GM23338 (cell line): Measurements from ENCODE around the gene SMG9.

ENCODE experiments used
- CREB1 ChIP-seq: fragments of 250-450 bp; sonication (Bioruptor Pico); IDR thresholded peaks from 2 replicates; pipeline ENCODE4 v1.5.0; 2020; ENCODE audit warnings: low read depth, mild to moderate bottlenecking, moderate library complexity
- EZH2 ChIP-seq: fragments of 200-600 bp; sonication (generic); IDR thresholded peaks from one replicate; pipeline ENCODE4 v1.8.0; 2017; ENCODE audit warnings: antibody characterized with exemption, mild to moderate bottlenecking, low read depth; ENCODE audit not compliant: unreplicated experiment
- EZH2phosphoT487 ChIP-seq: fragments of 200-600 bp; sonication (generic); IDR thresholded peaks from one replicate; pipeline ENCODE4 v1.8.1; 2018; ENCODE audit warnings: antibody characterized with exemption; ENCODE audit not compliant: unreplicated experiment
- JUNB ChIP-seq: IDR thresholded peaks from one replicate; pipeline ENCODE4 v1.6.1; 2016; ENCODE audit warnings: antibody characterized with exemption; ENCODE audit not compliant: unreplicated experiment
- NANOG ChIP-seq: IDR thresholded peaks from 2 replicates; pipeline ENCODE4 v1.6.1; 2016; ENCODE audit warnings: antibody characterized with exemption, borderline replicate concordance
- POLR2AphosphoS5 ChIP-seq: IDR thresholded peaks from 2 replicates; pipeline ENCODE4 v1.6.1; 2016; ENCODE audit warnings: antibody characterized with exemption, low read depth
- STAT1 ChIP-seq: IDR thresholded peaks from one replicate; pipeline ENCODE4 v1.6.1; 2016; ENCODE audit warnings: antibody characterized with exemption; ENCODE audit not compliant: unreplicated experiment
- ZNF114 ChIP-seq: fragments of 250-450 bp; sonication (Bioruptor Pico); IDR thresholded peaks from 2 replicates; pipeline ENCODE4 v1.5.0; 2020; ENCODE audit warnings: mild to moderate bottlenecking, moderate library complexity
- ZNF331 ChIP-seq: fragments of 250-450 bp; sonication (Bioruptor Pico); IDR thresholded peaks from 2 replicates; pipeline ENCODE4 v1.5.0; 2020; ENCODE audit warnings: low read depth, mild to moderate bottlenecking, moderate library complexity
- TF ChIP-seq, protein P1 (sequence below), 2 experiments: fragments of 200-600 bp in 1 of 2; sonication (generic) in 1 of 2; conservative IDR thresholded peaks; 2 replicates each; pipeline versions ENCODE4 v1.5.1 to v1.6.1; 2016 to 2017; ENCODE audit warnings: antibody characterized with exemption in 2 of 2, low read depth in 2 of 2, mild to moderate bottlenecking in 2 of 2, moderate library complexity in 1 of 2
- TF ChIP-seq, protein P2 (sequence below): IDR thresholded peaks from 2 replicates; pipeline ENCODE4 v1.6.1; 2016; ENCODE audit warnings: antibody characterized with exemption
- TF ChIP-seq, protein P3 (sequence below): IDR thresholded peaks from one replicate; pipeline ENCODE4 v1.6.1; 2018; ENCODE audit warnings: antibody characterized with exemption; ENCODE audit not compliant: unreplicated experiment
- TF ChIP-seq, protein P4 (sequence below): fragments of 250-450 bp; sonication (Bioruptor Pico); IDR thresholded peaks from 2 replicates; pipeline ENCODE4 v1.5.0; 2020; ENCODE audit warnings: mild to moderate bottlenecking, moderate library complexity

DNA sequence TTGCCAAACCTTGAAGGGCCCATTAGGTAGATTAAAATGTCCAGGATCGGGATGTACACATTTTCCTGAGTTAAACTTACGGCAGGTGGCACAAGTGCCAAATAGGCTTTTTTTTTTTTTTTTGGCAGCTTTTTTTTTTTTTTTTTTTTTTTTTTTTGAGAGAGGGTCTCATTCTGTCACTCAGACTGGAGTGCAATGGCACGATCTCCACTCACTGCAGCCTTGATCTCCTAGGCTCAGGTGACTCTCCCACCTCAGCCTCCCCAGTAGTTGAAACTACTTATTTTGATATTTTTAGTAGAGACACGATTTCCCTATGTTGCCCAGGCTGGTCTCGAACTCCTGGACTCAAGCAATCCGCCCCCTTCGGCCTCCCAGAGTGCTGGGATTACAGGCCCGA, 29.9 kb downstream of the SMG9 start:
- no peak for TF ChIP-seq EZH2
- TF ChIP-seq, protein P1, sequence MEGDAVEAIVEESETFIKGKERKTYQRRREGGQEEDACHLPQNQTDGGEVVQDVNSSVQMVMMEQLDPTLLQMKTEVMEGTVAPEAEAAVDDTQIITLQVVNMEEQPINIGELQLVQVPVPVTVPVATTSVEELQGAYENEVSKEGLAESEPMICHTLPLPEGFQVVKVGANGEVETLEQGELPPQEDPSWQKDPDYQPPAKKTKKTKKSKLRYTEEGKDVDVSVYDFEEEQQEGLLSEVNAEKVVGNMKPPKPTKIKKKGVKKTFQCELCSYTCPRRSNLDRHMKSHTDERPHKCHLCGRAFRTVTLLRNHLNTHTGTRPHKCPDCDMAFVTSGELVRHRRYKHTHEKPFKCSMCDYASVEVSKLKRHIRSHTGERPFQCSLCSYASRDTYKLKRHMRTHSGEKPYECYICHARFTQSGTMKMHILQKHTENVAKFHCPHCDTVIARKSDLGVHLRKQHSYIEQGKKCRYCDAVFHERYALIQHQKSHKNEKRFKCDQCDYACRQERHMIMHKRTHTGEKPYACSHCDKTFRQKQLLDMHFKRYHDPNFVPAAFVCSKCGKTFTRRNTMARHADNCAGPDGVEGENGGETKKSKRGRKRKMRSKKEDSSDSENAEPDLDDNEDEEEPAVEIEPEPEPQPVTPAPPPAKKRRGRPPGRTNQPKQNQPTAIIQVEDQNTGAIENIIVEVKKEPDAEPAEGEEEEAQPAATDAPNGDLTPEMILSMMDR (conservative IDR thresholded peaks at IDR 0.05; ENCODE audit: low read depth in 2 of 2): no peak
- TF ChIP-seq EZH2phosphoT487: no peak
- no peak for TF ChIP-seq ZNF114 (CRISPR knock-in tag)
- no peak for TF ChIP-seq POLR2AphosphoS5
- TF ChIP-seq, protein P2, sequence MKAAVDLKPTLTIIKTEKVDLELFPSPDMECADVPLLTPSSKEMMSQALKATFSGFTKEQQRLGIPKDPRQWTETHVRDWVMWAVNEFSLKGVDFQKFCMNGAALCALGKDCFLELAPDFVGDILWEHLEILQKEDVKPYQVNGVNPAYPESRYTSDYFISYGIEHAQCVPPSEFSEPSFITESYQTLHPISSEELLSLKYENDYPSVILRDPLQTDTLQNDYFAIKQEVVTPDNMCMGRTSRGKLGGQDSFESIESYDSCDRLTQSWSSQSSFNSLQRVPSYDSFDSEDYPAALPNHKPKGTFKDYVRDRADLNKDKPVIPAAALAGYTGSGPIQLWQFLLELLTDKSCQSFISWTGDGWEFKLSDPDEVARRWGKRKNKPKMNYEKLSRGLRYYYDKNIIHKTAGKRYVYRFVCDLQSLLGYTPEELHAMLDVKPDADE: no peak
- TF ChIP-seq JUNB: no peak
- TF ChIP-seq, protein P3, sequence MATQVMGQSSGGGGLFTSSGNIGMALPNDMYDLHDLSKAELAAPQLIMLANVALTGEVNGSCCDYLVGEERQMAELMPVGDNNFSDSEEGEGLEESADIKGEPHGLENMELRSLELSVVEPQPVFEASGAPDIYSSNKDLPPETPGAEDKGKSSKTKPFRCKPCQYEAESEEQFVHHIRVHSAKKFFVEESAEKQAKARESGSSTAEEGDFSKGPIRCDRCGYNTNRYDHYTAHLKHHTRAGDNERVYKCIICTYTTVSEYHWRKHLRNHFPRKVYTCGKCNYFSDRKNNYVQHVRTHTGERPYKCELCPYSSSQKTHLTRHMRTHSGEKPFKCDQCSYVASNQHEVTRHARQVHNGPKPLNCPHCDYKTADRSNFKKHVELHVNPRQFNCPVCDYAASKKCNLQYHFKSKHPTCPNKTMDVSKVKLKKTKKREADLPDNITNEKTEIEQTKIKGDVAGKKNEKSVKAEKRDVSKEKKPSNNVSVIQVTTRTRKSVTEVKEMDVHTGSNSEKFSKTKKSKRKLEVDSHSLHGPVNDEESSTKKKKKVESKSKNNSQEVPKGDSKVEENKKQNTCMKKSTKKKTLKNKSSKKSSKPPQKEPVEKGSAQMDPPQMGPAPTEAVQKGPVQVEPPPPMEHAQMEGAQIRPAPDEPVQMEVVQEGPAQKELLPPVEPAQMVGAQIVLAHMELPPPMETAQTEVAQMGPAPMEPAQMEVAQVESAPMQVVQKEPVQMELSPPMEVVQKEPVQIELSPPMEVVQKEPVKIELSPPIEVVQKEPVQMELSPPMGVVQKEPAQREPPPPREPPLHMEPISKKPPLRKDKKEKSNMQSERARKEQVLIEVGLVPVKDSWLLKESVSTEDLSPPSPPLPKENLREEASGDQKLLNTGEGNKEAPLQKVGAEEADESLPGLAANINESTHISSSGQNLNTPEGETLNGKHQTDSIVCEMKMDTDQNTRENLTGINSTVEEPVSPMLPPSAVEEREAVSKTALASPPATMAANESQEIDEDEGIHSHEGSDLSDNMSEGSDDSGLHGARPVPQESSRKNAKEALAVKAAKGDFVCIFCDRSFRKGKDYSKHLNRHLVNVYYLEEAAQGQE: no peak
- no peak for TF ChIP-seq ZNF331 (CRISPR knock-in tag)
- TF ChIP-seq CREB1 (CRISPR knock-in tag): no peak
- TF ChIP-seq, protein P4, sequence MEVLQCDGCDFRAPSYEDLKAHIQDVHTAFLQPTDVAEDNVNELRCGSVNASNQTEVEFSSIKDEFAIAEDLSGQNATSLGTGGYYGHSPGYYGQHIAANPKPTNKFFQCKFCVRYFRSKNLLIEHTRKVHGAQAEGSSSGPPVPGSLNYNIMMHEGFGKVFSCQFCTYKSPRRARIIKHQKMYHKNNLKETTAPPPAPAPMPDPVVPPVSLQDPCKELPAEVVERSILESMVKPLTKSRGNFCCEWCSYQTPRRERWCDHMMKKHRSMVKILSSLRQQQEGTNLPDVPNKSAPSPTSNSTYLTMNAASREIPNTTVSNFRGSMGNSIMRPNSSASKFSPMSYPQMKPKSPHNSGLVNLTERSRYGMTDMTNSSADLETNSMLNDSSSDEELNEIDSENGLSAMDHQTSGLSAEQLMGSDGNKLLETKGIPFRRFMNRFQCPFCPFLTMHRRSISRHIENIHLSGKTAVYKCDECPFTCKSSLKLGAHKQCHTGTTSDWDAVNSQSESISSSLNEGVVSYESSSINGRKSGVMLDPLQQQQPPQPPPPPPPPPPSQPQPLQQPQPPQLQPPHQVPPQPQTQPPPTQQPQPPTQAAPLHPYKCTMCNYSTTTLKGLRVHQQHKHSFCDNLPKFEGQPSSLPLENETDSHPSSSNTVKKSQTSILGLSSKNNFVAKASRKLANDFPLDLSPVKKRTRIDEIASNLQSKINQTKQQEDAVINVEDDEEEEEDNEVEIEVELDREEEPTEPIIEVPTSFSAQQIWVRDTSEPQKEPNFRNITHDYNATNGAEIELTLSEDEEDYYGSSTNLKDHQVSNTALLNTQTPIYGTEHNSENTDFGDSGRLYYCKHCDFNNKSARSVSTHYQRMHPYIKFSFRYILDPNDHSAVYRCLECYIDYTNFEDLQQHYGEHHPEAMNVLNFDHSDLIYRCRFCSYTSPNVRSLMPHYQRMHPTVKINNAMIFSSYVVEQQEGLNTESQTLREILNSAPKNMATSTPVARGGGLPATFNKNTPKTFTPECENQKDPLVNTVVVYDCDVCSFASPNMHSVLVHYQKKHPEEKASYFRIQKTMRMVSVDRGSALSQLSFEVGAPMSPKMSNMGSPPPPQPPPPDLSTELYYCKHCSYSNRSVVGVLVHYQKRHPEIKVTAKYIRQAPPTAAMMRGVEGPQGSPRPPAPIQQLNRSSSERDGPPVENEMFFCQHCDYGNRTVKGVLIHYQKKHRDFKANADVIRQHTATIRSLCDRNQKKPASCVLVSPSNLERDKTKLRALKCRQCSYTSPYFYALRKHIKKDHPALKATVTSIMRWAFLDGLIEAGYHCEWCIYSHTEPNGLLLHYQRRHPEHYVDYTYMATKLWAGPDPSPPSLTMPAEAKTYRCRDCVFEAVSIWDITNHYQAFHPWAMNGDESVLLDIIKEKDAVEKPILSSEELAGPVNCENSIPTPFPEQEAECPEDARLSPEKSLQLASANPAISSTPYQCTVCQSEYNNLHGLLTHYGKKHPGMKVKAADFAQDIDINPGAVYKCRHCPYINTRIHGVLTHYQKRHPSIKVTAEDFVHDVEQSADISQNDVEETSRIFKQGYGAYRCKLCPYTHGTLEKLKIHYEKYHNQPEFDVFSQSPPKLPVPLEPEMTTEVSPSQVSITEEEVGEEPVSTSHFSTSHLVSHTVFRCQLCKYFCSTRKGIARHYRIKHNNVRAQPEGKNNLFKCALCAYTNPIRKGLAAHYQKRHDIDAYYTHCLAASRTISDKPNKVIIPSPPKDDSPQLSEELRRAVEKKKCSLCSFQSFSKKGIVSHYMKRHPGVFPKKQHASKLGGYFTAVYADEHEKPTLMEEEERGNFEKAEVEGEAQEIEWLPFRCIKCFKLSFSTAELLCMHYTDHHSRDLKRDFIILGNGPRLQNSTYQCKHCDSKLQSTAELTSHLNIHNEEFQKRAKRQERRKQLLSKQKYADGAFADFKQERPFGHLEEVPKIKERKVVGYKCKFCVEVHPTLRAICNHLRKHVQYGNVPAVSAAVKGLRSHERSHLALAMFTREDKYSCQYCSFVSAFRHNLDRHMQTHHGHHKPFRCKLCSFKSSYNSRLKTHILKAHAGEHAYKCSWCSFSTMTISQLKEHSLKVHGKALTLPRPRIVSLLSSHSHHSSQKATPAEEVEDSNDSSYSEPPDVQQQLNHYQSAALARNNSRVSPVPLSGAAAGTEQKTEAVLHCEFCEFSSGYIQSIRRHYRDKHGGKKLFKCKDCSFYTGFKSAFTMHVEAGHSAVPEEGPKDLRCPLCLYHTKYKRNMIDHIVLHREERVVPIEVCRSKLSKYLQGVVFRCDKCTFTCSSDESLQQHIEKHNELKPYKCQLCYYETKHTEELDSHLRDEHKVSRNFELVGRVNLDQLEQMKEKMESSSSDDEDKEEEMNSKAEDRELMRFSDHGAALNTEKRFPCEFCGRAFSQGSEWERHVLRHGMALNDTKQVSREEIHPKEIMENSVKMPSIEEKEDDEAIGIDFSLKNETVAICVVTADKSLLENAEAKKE (CRISPR knock-in tag): no peak
- TF ChIP-seq STAT1: no peak
- no peak for TF ChIP-seq NANOG
